Colonic mucosa (tissue), 4 donors: Measurements from ENCODE around the gene M6PR. TPM values are rescaled to one million over a fixed set of nuclear protein-coding genes. Genes with fewer than 3 reads are reported as not detected.

ENCODE experiments used
- DNase-seq: peaks from one replicate; pipeline ENCODE4 v3.0.0-alpha.2; 2020
- H3K27ac ChIP-seq: fragments of 200-600 bp; one replicate; pipeline ENCODE4 v1.8.0; 2021
- H3K27me3 ChIP-seq: fragments of 200-600 bp; one replicate; pipeline ENCODE4 v1.8.0; 2021
- H3K36me3 ChIP-seq: fragments of 200-600 bp; one replicate; pipeline ENCODE4 v1.8.0; 2021
- H3K4me1 ChIP-seq: fragments of 200-600 bp; one replicate; pipeline ENCODE4 v1.8.0; 2021; ENCODE audit warnings: mild to moderate bottlenecking
- H3K4me3 ChIP-seq: fragments of 200-600 bp; one replicate; pipeline ENCODE4 v1.8.0; 2021
- H3K9ac ChIP-seq, 2 donors: one replicate each; pipeline ENCODE4 v1.7.0; 2013; ENCODE audit warnings: control low read depth in 2 of 2, low read depth in 2 of 2, low read length in 2 of 2
- H3K9me3 ChIP-seq: fragments of 200-600 bp; one replicate; pipeline ENCODE4 v1.8.0; 2021
- CTCF ChIP-seq: fragments of 200-600 bp; IDR thresholded peaks from one replicate; pipeline ENCODE4 v1.8.0; 2022; ENCODE audit warnings: antibody characterized with exemption, mild to moderate bottlenecking
- intact Hi-C: fragments of 100-400 bp; cut with DNase I; formaldehyde crosslinking; loops from one replicate; pipeline ENCODE4 v1.14.1; 2022
- total RNA-seq, 2 donors: library from RNA; stranded (reverse); fragmentation: NEBNext Ultra II Directional in 1 of 2; extraction: Animal tissue kit (Norgen Biotek cat#: 25700) in 1 of 2; gene quantifications; one replicate each; pipeline ENCODE4 v1.2.1, GENCODE V29; 2021
- donor health status: healthy.
- donor health status: DM: no; HTN: no; CAD: no.
- donor health status: DM: no; HTN: no; CAD: no.

The M6PR gene
- total RNA-seq, 2 donors from 2014 or later = 84.3 to 122 TPM

GRCh38 chr12:8913702-8914032 is 35.8 kb downstream of the M6PR start:
- no peaks in the 10 kb centered on the region for H3K27me3 ChIP-seq
- intact Hi-C loops = no loop called here
- peaks cover 7% of the 10 kb centered on the region for H3K4me1 ChIP-seq
- DNase-seq = no peak
- no peaks in the 10 kb centered on the region for H3K36me3 ChIP-seq
- TF ChIP-seq CTCF = no peak
- H3K27ac ChIP-seq = peak overlapping the region; percentile 62
- peak overlapping the region in 1 of 2 donors; percentile 42 for H3K9ac ChIP-seq
- no peaks in the 10 kb centered on the region for H3K9me3 ChIP-seq
- H3K4me3 ChIP-seq = peak overlapping the region; percentile 63

DNA sequence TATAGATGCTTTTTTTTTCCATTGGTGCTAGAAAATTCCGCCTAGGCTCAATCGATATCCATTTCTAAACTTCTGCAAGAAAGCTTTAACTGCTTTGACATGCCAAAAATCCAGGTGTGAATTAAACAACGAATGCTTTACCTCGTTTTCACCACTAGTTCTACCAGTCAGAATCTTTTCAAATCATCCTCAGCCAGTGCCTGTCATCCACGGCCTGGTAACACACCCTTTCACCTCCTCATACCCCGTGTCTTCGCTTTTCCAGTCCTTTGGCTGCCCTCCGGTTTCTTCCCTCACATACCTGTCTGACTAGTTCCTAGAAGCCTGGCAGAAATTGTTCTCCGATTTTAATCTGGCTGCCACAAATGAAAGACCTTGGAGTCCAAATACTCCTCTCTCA is 36.5 kb downstream of the M6PR start:
- Histone ChIP-seq H3K9ac (no peak overlapping the region), H3K4me1 (peaks cover 7% of the 10 kb centered on the region), H3K36me3 (no peaks in the 10 kb centered on the region), H3K4me3 (no peak overlapping the region), H3K9me3 (no peaks in the 10 kb centered on the region), H3K27me3 (no peaks in the 10 kb centered on the region), H3K27ac (no peak overlapping the region)
- no peak for DNase-seq
- no peak for TF ChIP-seq CTCF
- intact Hi-C loops = no loop called here

DNA sequence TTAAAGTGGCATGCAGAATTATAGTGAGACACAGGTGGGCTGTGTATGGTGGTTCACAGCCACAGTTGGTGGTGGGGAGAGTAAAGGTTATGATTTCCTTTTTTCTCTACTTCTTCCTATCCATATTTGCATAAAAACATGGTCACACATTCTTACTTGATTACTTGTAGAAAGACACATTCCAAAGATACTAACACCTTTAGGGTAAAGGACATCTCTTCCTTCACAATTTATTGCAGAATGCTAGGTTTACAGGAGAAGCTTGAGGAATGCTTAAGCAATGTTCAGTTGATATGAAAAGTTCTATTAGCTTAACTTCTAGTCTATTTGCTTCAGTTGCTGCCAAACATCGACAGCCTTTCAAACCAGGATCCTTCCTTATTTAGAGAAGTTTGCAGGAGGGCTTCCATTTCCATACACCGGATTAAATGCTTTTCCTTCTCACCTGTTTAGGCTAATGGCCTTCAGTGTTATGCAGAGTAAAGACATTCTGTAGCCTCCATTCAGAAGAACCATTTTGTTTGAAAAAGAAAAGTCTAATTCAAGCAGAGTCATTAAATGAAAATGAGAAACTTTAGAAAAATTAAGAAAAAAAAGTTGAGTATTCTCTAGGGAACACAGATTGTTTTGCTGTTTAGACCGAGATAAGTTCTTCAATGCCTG is 37.7 kb downstream of the M6PR start:
- DNase-seq = no peak
- Histone ChIP-seq H3K27ac (no peak overlapping the region), H3K9ac (no peak overlapping the region), H3K36me3 (no peaks in the 10 kb centered on the region), H3K27me3 (no peaks in the 10 kb centered on the region), H3K9me3 (no peaks in the 10 kb centered on the region), H3K4me3 (no peak overlapping the region), H3K4me1 (peaks cover 7% of the 10 kb centered on the region)
- no peak for TF ChIP-seq CTCF
- intact Hi-C loops = no loop called here

DNA sequence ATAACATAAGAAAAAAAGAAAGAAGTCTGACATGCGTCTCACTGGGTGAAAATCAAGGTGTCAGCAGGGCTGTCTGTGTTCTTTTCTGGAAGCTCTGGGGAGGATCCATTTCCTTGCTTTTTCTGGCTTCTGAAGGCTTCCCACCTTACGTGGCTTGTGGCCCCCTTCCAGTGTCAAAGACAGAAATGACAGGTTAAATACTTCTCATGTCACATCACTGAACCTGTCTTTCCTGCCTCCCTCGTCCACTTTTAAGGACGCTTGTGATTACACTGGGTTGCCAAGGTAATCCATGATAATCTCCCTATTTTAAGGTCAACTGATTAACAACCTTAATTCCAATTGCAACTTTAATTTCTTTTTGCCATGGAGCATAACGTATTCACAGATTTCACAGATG is 39.7 kb downstream of the M6PR start:
- no peaks in the 10 kb centered on the region for H3K9me3 ChIP-seq
- no peak for TF ChIP-seq CTCF
- no peak overlapping the region for H3K9ac ChIP-seq
- H3K4me3 ChIP-seq = no peak overlapping the region
- DNase-seq = no peak
- H3K4me1 ChIP-seq = peaks cover 7% of the 10 kb centered on the region
- no peak overlapping the region for H3K27ac ChIP-seq
- no peaks in the 10 kb centered on the region for H3K27me3 ChIP-seq
- intact Hi-C loops = no loop called here
- no peaks in the 10 kb centered on the region for H3K36me3 ChIP-seq

GRCh38 chr12:8907513-8907912 is 41.9 kb downstream of the M6PR start:
- intact Hi-C loops = no loop called here
- Histone ChIP-seq H3K27me3 (no peaks in the 10 kb centered on the region), H3K27ac (no peak overlapping the region)

More at GRCh38 chr12:8907513-8907912, 41.9 kb downstream of the M6PR start:
- Histone ChIP-seq H3K4me1 (no peaks in the 10 kb centered on the region), H3K9me3 (no peaks in the 10 kb centered on the region), H3K9ac (no peak overlapping the region), H3K36me3 (no peaks in the 10 kb centered on the region), H3K4me3 (no peak overlapping the region)
- TF ChIP-seq CTCF = no peak
- no peak for DNase-seq
